Epithelial cell of esophagus (primary cell): ENCODE measurements around the gene ARHGAP28.

Experiments used
- DNase-seq: peaks from one replicate; pipeline ENCODE4 v3.0.0; 2010; ENCODE audit warnings: low read depth
- H3K4me3 ChIP-seq: 2 replicates; pipeline ENCODE4 v1.5.1; 2011; ENCODE audit warnings: mild to moderate bottlenecking, low read length, control low read depth
- TF ChIP-seq, protein P1 (sequence below): IDR thresholded peaks from 2 replicates; pipeline ENCODE4 v1.5.1; 2011; ENCODE audit warnings: low read depth, mild to moderate bottlenecking, low read length, control low read depth, inconsistent platforms; ENCODE audit not compliant: insufficient read depth; ENCODE audit errors: missing control alignments

ARHGAP28 gene

DNA sequence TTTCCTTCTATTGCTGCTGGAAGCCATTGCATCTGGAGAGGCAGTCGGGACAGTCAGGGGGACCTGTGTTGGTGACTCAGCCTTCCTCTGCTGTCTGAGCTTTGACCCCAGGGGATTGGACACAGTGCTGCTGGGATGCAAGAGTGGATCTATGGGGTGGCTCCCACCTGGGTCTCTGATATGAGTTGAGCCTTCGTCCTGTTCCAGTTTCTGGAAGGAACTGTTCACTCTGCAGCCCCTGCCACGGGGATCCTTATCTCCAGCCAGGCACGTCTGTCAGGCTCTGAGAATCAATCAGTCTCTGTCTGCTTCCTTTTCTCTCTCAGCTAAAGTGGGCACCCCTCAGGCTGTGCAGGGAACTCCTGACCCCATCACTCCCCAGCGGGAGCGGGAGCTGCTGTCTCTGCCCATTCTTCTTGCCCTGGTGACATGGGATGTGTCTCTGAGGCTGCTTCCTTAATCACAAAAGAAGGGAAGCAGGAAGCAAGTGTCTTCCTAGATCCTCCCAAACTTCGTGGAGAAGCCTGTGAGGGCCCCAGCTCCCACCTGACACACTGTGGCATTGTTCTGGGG lies 51.7 kb downstream of the ARHGAP28 start:
- TF ChIP-seq, protein P1, sequence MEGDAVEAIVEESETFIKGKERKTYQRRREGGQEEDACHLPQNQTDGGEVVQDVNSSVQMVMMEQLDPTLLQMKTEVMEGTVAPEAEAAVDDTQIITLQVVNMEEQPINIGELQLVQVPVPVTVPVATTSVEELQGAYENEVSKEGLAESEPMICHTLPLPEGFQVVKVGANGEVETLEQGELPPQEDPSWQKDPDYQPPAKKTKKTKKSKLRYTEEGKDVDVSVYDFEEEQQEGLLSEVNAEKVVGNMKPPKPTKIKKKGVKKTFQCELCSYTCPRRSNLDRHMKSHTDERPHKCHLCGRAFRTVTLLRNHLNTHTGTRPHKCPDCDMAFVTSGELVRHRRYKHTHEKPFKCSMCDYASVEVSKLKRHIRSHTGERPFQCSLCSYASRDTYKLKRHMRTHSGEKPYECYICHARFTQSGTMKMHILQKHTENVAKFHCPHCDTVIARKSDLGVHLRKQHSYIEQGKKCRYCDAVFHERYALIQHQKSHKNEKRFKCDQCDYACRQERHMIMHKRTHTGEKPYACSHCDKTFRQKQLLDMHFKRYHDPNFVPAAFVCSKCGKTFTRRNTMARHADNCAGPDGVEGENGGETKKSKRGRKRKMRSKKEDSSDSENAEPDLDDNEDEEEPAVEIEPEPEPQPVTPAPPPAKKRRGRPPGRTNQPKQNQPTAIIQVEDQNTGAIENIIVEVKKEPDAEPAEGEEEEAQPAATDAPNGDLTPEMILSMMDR = no peak
- no peak overlapping the region for H3K4me3 ChIP-seq
- no peak for DNase-seq

DNA sequence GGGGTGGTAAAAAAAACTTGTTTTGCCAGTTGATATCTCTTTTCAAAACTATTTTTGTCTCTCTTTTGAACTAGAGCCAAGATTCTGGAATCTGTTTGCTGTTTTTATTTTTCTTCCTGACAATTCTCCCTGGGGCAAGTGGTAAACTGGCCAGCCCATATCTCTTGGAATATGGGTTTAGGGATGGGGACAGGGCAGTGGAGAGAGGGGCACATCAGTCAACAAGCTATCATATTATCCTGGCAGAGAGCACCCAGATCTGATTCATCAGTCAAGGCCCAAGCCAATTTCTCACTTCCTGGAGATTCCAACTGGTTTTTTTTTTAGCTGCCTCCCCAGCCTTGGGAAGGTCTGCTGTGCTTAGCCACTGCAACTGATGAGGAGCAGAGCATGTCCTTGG lies 52.3 kb downstream of the ARHGAP28 start:
- TF ChIP-seq, protein P1 = no peak
- DNase-seq = peak; percentile 10
- H3K4me3 ChIP-seq = no peak overlapping the region

DNA sequence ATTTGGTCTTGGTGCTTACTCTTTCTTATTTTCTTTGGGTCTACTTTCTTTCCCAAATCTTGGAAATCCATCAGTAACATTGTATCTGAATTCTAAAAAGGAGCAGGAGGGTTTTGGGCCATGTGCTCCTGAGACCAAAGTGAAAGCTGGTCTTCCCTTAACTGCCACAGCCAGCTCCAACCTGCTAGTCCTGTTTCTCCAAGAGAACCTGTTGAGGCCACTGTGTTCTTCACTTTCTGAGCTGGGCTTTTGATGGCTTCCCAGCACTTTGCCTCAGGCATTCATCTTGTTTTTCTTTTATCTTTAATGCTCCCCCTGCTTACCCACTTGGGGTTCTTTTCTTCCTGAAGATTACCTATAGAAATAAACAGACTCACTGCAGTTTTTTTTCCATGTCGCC lies 53.3 kb downstream of the ARHGAP28 start:
- TF ChIP-seq, protein P1 = no peak
- peak; percentile 29 for DNase-seq
- H3K4me3 ChIP-seq = no peak overlapping the region

DNA sequence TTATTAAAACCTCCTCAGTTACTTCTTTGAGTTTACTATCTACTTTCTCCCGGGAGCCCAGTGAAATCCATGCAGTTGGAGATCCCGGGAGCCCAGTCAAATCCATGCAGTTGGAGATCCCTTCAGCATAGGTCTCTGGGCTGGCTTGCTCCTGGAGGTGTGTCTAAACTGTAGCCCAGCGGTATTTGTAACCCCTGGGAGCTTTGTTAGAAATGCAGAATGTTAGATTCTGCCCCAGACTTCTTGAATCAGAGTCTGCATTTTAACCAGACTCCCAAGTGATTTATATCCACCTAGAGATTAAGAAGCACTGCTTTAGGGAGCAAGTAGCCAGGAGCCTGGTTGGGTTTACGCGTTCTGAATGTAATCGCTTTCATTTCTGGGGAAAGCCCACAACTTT lies 54.5 kb downstream of the ARHGAP28 start:
- no peak for DNase-seq
- TF ChIP-seq, protein P1 = no peak

DNA sequence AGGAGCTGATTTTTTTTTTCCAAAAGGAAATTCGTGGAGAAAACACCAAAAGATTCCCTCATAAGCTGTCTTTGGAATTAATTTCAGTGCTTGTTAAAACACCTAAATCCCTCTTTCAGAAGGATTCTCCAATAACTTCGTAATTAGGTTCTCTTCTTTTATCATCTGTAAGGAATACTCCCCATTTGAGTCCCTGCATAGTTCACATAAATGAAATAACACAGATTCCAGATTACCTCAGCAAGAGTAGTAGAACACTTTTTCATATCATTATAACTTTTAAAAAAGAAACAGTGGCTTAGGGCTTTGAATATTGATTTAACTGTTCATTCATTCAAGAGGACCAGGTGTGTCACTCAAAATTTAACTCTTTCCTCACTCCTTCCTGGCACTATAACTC lies 55.5 kb downstream of the ARHGAP28 start:
- no peak overlapping the region for H3K4me3 ChIP-seq
- no peak for DNase-seq
- TF ChIP-seq, protein P1 = no peak

More for the DNA sequence above, 54.5 kb downstream of the ARHGAP28 start:
- H3K4me3 ChIP-seq = no peak overlapping the region

DNA sequence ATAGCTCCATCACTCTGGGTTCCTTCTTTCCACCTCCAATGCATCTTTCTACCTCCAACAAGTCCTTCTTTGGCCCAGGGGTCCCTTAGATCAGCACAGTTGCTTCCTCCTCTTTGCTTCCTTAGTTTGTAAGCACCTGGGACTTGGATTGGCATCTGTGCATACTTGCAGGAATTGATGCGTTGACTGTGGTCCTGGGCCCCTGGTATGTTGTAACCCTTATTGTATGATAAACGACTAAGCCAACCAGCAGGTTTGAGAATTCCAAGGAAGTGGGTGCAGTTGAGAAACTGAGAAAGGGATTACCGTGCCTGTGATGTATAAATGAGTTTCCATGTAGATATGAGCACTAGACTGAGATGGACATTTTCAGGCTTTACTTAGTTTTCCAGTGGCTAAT lies 55.9 kb downstream of the ARHGAP28 start:
- no peak for DNase-seq
- TF ChIP-seq, protein P1 = no peak
- no peak overlapping the region for H3K4me3 ChIP-seq

DNA sequence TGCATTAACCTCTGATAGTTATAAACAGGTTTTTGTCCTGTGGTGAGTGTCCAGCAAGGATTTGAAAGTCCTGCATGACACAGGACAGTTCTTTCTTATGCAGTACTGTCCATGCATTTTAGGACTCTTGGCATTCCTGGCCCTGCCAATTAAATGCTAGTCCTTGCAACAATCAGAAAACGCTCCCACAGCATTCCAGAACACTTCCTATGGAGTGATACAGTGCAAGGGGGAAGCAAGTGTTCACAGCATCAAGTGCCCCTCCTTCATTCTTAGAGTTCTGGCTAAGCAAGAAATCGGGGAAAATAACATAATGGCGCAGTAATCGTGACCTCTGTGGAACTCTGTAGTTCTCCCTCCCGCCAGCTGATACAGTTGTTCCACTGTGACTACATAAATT lies 62.9 kb downstream of the ARHGAP28 start:
- no peak for DNase-seq
- TF ChIP-seq, protein P1 = no peak
- no peak overlapping the region for H3K4me3 ChIP-seq
